ENCODE measurements around the gene PDE6G. TPM values are rescaled to one million over a fixed set of nuclear protein-coding genes. Genes with fewer than 3 reads are reported as not detected.

The PDE6G gene
- total and polyA plus RNA-seq, 2 of the 4 experiments (the other 2 are of a cell fraction), result 2.7 TPM; not detected in 1

DNA sequence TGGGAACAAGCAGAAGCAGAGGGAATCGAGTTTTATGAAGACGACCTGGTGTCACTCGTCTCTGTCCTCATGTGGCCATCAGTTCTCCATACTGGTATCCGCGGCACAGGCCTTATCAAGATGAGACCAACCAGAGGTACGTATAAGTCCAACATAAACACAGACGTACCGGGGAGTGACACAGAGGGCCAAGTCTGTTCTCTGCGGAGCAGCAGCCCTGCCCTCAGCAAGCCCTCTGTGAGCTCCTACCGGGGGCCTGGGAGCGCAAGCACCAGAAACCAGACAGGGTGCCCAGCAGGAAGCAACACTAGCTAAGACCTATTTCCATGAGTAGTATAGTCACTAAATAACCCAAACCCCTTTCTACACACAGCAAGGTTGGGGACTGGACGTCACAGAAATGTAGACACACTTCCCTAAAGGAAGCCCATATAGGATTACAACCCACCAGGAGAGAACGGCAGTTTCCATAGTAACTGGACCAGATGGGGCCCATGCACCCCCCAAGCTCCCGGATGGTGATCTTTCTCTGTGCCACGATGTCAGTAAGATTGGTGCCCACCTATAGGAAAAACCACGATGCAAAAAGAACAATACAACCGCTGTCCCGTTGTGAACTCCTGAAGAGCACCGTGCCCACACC, 26.3 kb upstream of the PDE6G start:
- Histone ChIP-seq H2BK20ac (ENCODE audit: low read depth, low read length) (no peak overlapping the region), H3K79me1 (ENCODE audit: low read depth in 1 of 2, low read length in 2 of 2) (peaks cover 26 to 81% of the 10 kb centered on the region in 2 experiments; a peak in 3 of 4 replicates), H2BK15ac (ENCODE audit: low read depth, low read length) (no peak overlapping the region), H3K4me3 (ENCODE audit: insufficient read depth, low read depth, low read length) (peak overlapping the region; percentile 68), H3K4me1 (ENCODE audit: control insufficient read depth, insufficient read depth, low read length) (peaks cover 10% of the 10 kb centered on the region), H3K18ac (ENCODE audit: low read depth, low read length) (peak overlapping the region; percentile 11; the same call in 1 of the 2 replicates), H3K9me1 (ENCODE audit: insufficient read depth, low read length) (peaks cover 6% of the 10 kb centered on the region; the same call in 1 of the 2 replicates), H3K27ac (ENCODE audit: insufficient read depth, low read length) (peak overlapping the region; percentile 68), H4K8ac (ENCODE audit: low read depth in 2 of 2, low read length in 2 of 2) (peak overlapping the region; percentile 77 to 80), H3K14ac (replicated peaks; ENCODE audit: low read depth, low read length) (peak overlapping the region; percentile 48), H4K20me1 (ENCODE audit: insufficient read depth, low read length) (peaks cover 38% of the 10 kb centered on the region), H3K36me3 (ENCODE audit: control insufficient read depth, insufficient read depth, low read length) (peaks cover 24% of the 10 kb centered on the region), H3K4ac (ENCODE audit: low read depth, low read length) (peak overlapping the region; percentile 81), H2AK5ac (ENCODE audit: low read depth, low read length) (peak overlapping the region; percentile 90), H3K23ac (ENCODE audit: low read depth, low read length) (peak overlapping the region; percentile 71), H2BK120ac (ENCODE audit: low read depth, low read length) (0 out of 2 replicates have a peak overlapping the region, but pooled peaks have one; percentile 5), H3K9me3 (ENCODE audit: control insufficient read depth, insufficient read depth, low read length) (no peaks in the 10 kb centered on the region), H2AFZ (replicated peaks; ENCODE audit: low read length, poor library complexity) (peak overlapping the region; percentile 87), H4K91ac (ENCODE audit: insufficient read depth, low read depth, low read length) (peak overlapping the region; percentile 47; the same call in 1 of the 2 replicates), H3K9ac (ENCODE audit: low read depth, low read length) (peak overlapping the region; percentile 89), H4K5ac (ENCODE audit: low read depth, low read length) (peak overlapping the region; percentile 5), H3K4me2 (ENCODE audit: low read depth, low read length) (peak overlapping the region; percentile 95), H3K27me3 (ENCODE audit: control insufficient read depth, insufficient read depth, low read length) (no peaks in the 10 kb centered on the region), H2AK9ac (replicated peaks; ENCODE audit: low read depth, low read length, poor library complexity) (peak overlapping the region; percentile 97), H2BK5ac (ENCODE audit: low read depth, low read length, poor library complexity, severe bottlenecking) (peak overlapping the region; percentile 43), H3K56ac (ENCODE audit: extremely low read depth, insufficient read depth, low read length) (peak overlapping the region; percentile 24; the same call in 1 of the 2 replicates)
- POLR2A ChIA-PET (ENCODE audit: unreplicated experiment), result no interaction called here
- peak; percentile 28 for DNase-seq
- WGBS, 2 experiments (ENCODE audit: extremely low coverage in 2 of 2, insufficient read length in 1 of 2), result 51% methylated on average over 7 of the region's 19 CpGs; no CpG with 5 or more reads in 1 of the 2 experiments
- no peak for ATAC-seq (ENCODE audit: low read depth)
- CTCF ChIA-PET, result no interaction called here
- in situ Hi-C loops (cut with MboI; ENCODE audit: low sequenced_read_pairs), result no loop called here
- dilution Hi-C loops (cut with HindIII; ENCODE audit: low sequenced_read_pairs, unreplicated experiment), result no loop called here
- BruUV-seq (replicated peaks), result no TSS peak
- intact Hi-C loops (cut with micrococcal nuclease), result no loop called here
- TF ChIP-seq, protein P1, sequence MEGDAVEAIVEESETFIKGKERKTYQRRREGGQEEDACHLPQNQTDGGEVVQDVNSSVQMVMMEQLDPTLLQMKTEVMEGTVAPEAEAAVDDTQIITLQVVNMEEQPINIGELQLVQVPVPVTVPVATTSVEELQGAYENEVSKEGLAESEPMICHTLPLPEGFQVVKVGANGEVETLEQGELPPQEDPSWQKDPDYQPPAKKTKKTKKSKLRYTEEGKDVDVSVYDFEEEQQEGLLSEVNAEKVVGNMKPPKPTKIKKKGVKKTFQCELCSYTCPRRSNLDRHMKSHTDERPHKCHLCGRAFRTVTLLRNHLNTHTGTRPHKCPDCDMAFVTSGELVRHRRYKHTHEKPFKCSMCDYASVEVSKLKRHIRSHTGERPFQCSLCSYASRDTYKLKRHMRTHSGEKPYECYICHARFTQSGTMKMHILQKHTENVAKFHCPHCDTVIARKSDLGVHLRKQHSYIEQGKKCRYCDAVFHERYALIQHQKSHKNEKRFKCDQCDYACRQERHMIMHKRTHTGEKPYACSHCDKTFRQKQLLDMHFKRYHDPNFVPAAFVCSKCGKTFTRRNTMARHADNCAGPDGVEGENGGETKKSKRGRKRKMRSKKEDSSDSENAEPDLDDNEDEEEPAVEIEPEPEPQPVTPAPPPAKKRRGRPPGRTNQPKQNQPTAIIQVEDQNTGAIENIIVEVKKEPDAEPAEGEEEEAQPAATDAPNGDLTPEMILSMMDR (conservative IDR thresholded peaks at IDR 0.05; ENCODE audit: low read depth, low read length), result no peak
- TF ChIP-seq MAFK (IDR thresholded peaks at IDR 0.05; ENCODE audit: low read depth, low read length) (no peak), SMC3 (IDR thresholded peaks at IDR 0.05; ENCODE audit: low read depth, low read length) (no peak), FOS (IDR thresholded peaks at IDR 0.05; ENCODE audit: low read depth, low read length) (no peak), NFE2L2 (IDR thresholded peaks at IDR 0.05; ENCODE audit: low read depth, low read length) (no peak), CEBPB (IDR thresholded peaks at IDR 0.05; ENCODE audit: low read depth, low read length) (no peak), RCOR1 (IDR thresholded peaks at IDR 0.05; ENCODE audit: insufficient replicate concordance, low read length) (no peak), POLR2A (IDR thresholded peaks at IDR 0.05; ENCODE audit: low read depth, low read length) (no peak), MXI1 (IDR thresholded peaks at IDR 0.05; ENCODE audit: borderline replicate concordance, low read depth, low read length) (no peak), BHLHE40 (IDR thresholded peaks at IDR 0.05; ENCODE audit: low read depth, low read length) (no peak), CHD1 (IDR thresholded peaks at IDR 0.05; ENCODE audit: low read depth, low read length) (no peak), RFX5 (IDR thresholded peaks at IDR 0.05; ENCODE audit: low read depth, low read length) (no peak), RAD21 (IDR thresholded peaks at IDR 0.05; ENCODE audit: low read length) (no peak)
- TF ChIP-seq, protein P2, sequence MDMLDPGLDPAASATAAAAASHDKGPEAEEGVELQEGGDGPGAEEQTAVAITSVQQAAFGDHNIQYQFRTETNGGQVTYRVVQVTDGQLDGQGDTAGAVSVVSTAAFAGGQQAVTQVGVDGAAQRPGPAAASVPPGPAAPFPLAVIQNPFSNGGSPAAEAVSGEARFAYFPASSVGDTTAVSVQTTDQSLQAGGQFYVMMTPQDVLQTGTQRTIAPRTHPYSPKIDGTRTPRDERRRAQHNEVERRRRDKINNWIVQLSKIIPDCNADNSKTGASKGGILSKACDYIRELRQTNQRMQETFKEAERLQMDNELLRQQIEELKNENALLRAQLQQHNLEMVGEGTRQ (IDR thresholded peaks at IDR 0.05; ENCODE audit: low read depth, low read length), result no peak
- TF ChIP-seq, protein P3, sequence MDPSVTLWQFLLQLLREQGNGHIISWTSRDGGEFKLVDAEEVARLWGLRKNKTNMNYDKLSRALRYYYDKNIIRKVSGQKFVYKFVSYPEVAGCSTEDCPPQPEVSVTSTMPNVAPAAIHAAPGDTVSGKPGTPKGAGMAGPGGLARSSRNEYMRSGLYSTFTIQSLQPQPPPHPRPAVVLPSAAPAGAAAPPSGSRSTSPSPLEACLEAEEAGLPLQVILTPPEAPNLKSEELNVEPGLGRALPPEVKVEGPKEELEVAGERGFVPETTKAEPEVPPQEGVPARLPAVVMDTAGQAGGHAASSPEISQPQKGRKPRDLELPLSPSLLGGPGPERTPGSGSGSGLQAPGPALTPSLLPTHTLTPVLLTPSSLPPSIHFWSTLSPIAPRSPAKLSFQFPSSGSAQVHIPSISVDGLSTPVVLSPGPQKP (IDR thresholded peaks at IDR 0.05; ENCODE audit: borderline replicate concordance, low read depth, low read length), result no peak
